Neural cell (in vitro differentiated cells): ENCODE results near the gene TTC21A. TPM values are rescaled to one million over a fixed set of nuclear protein-coding genes. Genes with fewer than 3 reads are reported as not detected.

Experiments used
- H2AFZ ChIP-seq: fragments of 200-600, 300-800 bp; sonication (generic), shearing (Covaris generic); 2 replicates; pipeline ENCODE4 v1.6.0; 2014; ENCODE audit warnings: low read depth, mild to moderate bottlenecking, antibody characterized with exemption, low read length, moderate library complexity
- H3F3A ChIP-seq: fragments of 200-600 bp; shearing (Covaris generic); 2 replicates; pipeline ENCODE4 v1.6.1; 2016; ENCODE audit warnings: mild to moderate bottlenecking, moderate library complexity, mixed read lengths, antibody characterized with exemption, low read length; ENCODE audit not compliant: insufficient read depth, poor library complexity, severe bottlenecking
- H3K27ac ChIP-seq: fragments of 200-600, 300-800 bp; sonication (generic), shearing (Covaris generic); 2 replicates; pipeline ENCODE4 v1.5.1; 2014; ENCODE audit warnings: mild to moderate bottlenecking, low read length, moderate library complexity
- H3K27me3 ChIP-seq: fragments of 300-800, 200-600 bp; sonication (generic), shearing (Covaris generic); 2 replicates; pipeline ENCODE4 v1.6.0; 2014; ENCODE audit warnings: mild to moderate bottlenecking, low read depth, low read length, moderate library complexity; ENCODE audit not compliant: insufficient read depth
- H3K36me3 ChIP-seq: fragments of 300-800, 200-600 bp; sonication (generic), shearing (Covaris generic); 2 replicates; pipeline ENCODE4 v1.5.1; 2014; ENCODE audit warnings: mild to moderate bottlenecking, antibody characterized with exemption, low read length, moderate library complexity; ENCODE audit not compliant: insufficient read depth
- H3K4me2 ChIP-seq: fragments of 300-800, 200-600 bp; sonication (generic), shearing (Covaris generic); 2 replicates; pipeline ENCODE4 v1.6.0; 2014; ENCODE audit warnings: mild to moderate bottlenecking, low read length
- H3K4me3 ChIP-seq: fragments of 300-800, 200-600 bp; sonication (generic), shearing (Covaris generic); 2 replicates; pipeline ENCODE4 v1.5.1; 2014; ENCODE audit warnings: mild to moderate bottlenecking, low read length, moderate library complexity
- H3K79me2 ChIP-seq: fragments of 200-600 bp; shearing (Covaris generic); replicated peaks from 2 replicates; pipeline ENCODE4 v1.6.0; 2014; ENCODE audit warnings: mild to moderate bottlenecking, low read length, moderate library complexity; ENCODE audit not compliant: insufficient read depth
- H3K9ac ChIP-seq: fragments of 300-800, 200-600 bp; sonication (generic), shearing (Covaris generic); 2 replicates; pipeline ENCODE4 v1.6.1; 2016; ENCODE audit warnings: mild to moderate bottlenecking, low read length, mixed read lengths
- H3K9me2 ChIP-seq: fragments of 200-600 bp; shearing (Covaris generic); 2 replicates; pipeline ENCODE4 v1.6.1; 2016; ENCODE audit warnings: mild to moderate bottlenecking, low read length, mixed read lengths; ENCODE audit not compliant: insufficient read depth
- H3K9me3 ChIP-seq: fragments of 200-600, 300-800 bp; sonication (generic), shearing (Covaris generic); 2 replicates; pipeline ENCODE4 v1.6.1; 2016; ENCODE audit warnings: mild to moderate bottlenecking, mixed run types, low read length, moderate library complexity, mixed read lengths
- H4K20me1 ChIP-seq: fragments of 200-600 bp; shearing (Covaris generic); 2 replicates; pipeline ENCODE4 v1.6.1; 2016; ENCODE audit warnings: mild to moderate bottlenecking, mixed run types; ENCODE audit not compliant: insufficient read depth
- EP300 ChIP-seq: fragments of 450-650 bp; conservative IDR thresholded peaks from 2 replicates; pipeline ENCODE4 v1.6.1; 2014; ENCODE audit warnings: antibody characterized with exemption, mild to moderate bottlenecking, moderate library complexity; ENCODE audit not compliant: poor library complexity, severe bottlenecking
- EZH2 ChIP-seq: fragments of 200-600, 300-800 bp; shearing (Covaris generic), sonication (generic); IDR thresholded peaks from 2 replicates; pipeline ENCODE4 v1.6.1; 2014; ENCODE audit warnings: antibody characterized with exemption, low read length, borderline replicate concordance, mild to moderate bottlenecking; ENCODE audit not compliant: insufficient read depth, poor library complexity, severe bottlenecking
- MXI1 ChIP-seq: fragments of 450-650 bp; conservative IDR thresholded peaks from 2 replicates; pipeline ENCODE4 v1.6.1; 2014; ENCODE audit warnings: antibody characterized with exemption, mild to moderate bottlenecking; ENCODE audit not compliant: poor library complexity, severe bottlenecking
- POLR2AphosphoS5 ChIP-seq: IDR thresholded peaks from 2 replicates; pipeline ENCODE4 v1.6.1; 2012
- RAD21 ChIP-seq: fragments of 450-650 bp; conservative IDR thresholded peaks from 2 replicates; pipeline ENCODE4 v1.6.1; 2014; ENCODE audit warnings: antibody characterized with exemption, mild to moderate bottlenecking, moderate library complexity
- SMC3 ChIP-seq: fragments of 450-650 bp; conservative IDR thresholded peaks from 2 replicates; pipeline ENCODE4 v1.6.1; 2014; ENCODE audit warnings: antibody characterized with exemption, mild to moderate bottlenecking, moderate library complexity; ENCODE audit not compliant: poor library complexity
- TAF1 ChIP-seq: IDR thresholded peaks from 2 replicates; pipeline ENCODE4 v1.6.1; 2012; ENCODE audit warnings: low read depth
- polyA plus RNA-seq: library from polyadenylated mRNA; depleted of rRNA; stranded (reverse); fragments of >200 nt; gene quantifications from 2 replicates; pipeline ENCODE4 v1.2.3, GENCODE V29; 2014
- TF ChIP-seq, protein P1 (sequence below): fragments of 450-650 bp; IDR thresholded peaks from 2 replicates; pipeline ENCODE4 v1.5.1; 2014; ENCODE audit warnings: antibody characterized with exemption, mild to moderate bottlenecking, moderate library complexity; ENCODE audit not compliant: poor library complexity, severe bottlenecking
- TF ChIP-seq, protein P2 (sequence below): IDR thresholded peaks from 2 replicates; pipeline ENCODE4 v1.6.1; 2012; ENCODE audit warnings: borderline replicate concordance

The TTC21A gene
- polyA plus RNA-seq, 1 donor from 2014 or later: 6.2 TPM

DNA sequence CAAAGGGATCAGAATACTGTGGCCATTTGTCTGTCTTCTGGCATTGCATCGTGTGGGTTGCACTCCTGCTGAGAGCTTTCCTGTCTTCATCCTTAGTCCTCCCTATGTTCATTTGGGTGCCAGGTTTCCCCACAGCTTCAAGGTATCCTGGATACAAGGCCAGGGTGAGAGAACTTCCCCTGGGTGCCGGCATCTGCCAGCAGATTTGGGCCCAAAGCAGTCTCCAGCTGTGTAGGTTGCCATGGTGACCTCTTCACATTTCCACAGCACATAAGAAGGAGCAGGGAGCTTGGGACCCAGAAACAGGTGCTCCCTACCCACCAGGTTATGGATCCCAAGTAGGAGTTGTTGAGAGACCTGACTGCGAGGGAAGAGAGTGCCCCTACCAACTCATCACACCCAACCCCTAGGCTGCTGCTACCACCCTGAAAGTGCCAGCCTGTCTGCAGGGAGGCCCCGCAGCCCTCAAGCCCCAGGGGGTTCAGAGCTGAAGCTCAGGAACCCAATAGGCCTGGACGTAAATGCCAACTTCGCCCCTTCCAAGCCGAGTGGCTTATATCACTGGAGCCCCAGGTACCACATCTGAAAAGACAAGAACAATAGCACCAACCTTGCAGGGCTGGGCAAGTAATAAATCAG, 19.9 kb downstream of the TTC21A start:
- no peaks in the 10 kb centered on the region for H3K27me3 ChIP-seq
- TF ChIP-seq TAF1: no peak
- no peak for TF ChIP-seq SMC3
- no peak for TF ChIP-seq EP300
- TF ChIP-seq POLR2AphosphoS5: no peak
- TF ChIP-seq, protein P1, sequence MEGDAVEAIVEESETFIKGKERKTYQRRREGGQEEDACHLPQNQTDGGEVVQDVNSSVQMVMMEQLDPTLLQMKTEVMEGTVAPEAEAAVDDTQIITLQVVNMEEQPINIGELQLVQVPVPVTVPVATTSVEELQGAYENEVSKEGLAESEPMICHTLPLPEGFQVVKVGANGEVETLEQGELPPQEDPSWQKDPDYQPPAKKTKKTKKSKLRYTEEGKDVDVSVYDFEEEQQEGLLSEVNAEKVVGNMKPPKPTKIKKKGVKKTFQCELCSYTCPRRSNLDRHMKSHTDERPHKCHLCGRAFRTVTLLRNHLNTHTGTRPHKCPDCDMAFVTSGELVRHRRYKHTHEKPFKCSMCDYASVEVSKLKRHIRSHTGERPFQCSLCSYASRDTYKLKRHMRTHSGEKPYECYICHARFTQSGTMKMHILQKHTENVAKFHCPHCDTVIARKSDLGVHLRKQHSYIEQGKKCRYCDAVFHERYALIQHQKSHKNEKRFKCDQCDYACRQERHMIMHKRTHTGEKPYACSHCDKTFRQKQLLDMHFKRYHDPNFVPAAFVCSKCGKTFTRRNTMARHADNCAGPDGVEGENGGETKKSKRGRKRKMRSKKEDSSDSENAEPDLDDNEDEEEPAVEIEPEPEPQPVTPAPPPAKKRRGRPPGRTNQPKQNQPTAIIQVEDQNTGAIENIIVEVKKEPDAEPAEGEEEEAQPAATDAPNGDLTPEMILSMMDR: no peak
- TF ChIP-seq MXI1: no peak
- TF ChIP-seq, protein P2, sequence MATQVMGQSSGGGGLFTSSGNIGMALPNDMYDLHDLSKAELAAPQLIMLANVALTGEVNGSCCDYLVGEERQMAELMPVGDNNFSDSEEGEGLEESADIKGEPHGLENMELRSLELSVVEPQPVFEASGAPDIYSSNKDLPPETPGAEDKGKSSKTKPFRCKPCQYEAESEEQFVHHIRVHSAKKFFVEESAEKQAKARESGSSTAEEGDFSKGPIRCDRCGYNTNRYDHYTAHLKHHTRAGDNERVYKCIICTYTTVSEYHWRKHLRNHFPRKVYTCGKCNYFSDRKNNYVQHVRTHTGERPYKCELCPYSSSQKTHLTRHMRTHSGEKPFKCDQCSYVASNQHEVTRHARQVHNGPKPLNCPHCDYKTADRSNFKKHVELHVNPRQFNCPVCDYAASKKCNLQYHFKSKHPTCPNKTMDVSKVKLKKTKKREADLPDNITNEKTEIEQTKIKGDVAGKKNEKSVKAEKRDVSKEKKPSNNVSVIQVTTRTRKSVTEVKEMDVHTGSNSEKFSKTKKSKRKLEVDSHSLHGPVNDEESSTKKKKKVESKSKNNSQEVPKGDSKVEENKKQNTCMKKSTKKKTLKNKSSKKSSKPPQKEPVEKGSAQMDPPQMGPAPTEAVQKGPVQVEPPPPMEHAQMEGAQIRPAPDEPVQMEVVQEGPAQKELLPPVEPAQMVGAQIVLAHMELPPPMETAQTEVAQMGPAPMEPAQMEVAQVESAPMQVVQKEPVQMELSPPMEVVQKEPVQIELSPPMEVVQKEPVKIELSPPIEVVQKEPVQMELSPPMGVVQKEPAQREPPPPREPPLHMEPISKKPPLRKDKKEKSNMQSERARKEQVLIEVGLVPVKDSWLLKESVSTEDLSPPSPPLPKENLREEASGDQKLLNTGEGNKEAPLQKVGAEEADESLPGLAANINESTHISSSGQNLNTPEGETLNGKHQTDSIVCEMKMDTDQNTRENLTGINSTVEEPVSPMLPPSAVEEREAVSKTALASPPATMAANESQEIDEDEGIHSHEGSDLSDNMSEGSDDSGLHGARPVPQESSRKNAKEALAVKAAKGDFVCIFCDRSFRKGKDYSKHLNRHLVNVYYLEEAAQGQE: no peak
- TF ChIP-seq EZH2: no peak
- H3K36me3 ChIP-seq: no peaks in the 10 kb centered on the region
- H3K4me3 ChIP-seq: no peak overlapping the region
- H3K9ac ChIP-seq: no peak overlapping the region
- H3K9me3 ChIP-seq: no peaks in the 10 kb centered on the region
- no peaks in the 10 kb centered on the region for H3K9me2 ChIP-seq
- H2AFZ ChIP-seq: no peak overlapping the region
- H3K4me2 ChIP-seq: no peak overlapping the region
- H4K20me1 ChIP-seq: no peaks in the 10 kb centered on the region
- no peaks in the 10 kb centered on the region for H3K79me2 ChIP-seq
- no peak overlapping the region for H3K27ac ChIP-seq
- no peaks in the 10 kb centered on the region for H3F3A ChIP-seq

DNA sequence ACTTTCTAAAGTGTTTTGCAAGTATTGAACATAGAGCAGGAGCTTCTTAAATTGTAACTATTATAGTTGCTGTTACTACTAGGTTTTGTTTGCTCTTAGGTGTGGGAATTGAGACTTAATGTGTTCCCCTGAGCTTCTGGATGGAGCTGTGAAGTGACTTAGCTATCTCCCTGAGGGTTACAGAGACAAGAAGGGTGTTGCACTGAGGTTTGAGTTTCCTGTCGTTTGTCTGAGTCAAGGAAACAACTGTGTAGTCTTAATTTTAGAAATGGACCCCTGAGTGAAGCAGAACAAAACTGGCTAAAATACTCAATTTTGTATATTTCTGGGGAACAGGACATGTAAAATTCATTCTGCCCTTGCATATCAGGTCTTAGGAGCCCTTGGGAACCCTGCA, 20.4 kb downstream of the TTC21A start:
- H3K4me2 ChIP-seq: no peak overlapping the region
- H3K79me2 ChIP-seq: no peaks in the 10 kb centered on the region
- no peaks in the 10 kb centered on the region for H4K20me1 ChIP-seq
- no peaks in the 10 kb centered on the region for H3K9me3 ChIP-seq
- TF ChIP-seq, protein P2: no peak
- TF ChIP-seq, protein P1: no peak
- TF ChIP-seq TAF1 (no peak), POLR2AphosphoS5 (no peak), EP300 (no peak), RAD21 (no peak), MXI1 (no peak), SMC3 (no peak), EZH2 (no peak)
- no peaks in the 10 kb centered on the region for H3K27me3 ChIP-seq
- no peak overlapping the region for H3K27ac ChIP-seq
- H2AFZ ChIP-seq: no peak overlapping the region
- no peak overlapping the region for H3K9ac ChIP-seq
- H3K36me3 ChIP-seq: no peaks in the 10 kb centered on the region
- no peaks in the 10 kb centered on the region for H3F3A ChIP-seq
- no peaks in the 10 kb centered on the region for H3K9me2 ChIP-seq
- H3K4me3 ChIP-seq: no peak overlapping the region
